Muscle layer of colon (tissue), 2 donors: ENCODE data around the gene TMEM168.

Source experiments
- H3K27ac ChIP-seq: one replicate; pipeline ENCODE4 v1.7.0; 2013; ENCODE audit warnings: low read depth, mild to moderate bottlenecking, low read length, moderate library complexity
- H3K27me3 ChIP-seq, 2 donors: one replicate each; pipeline ENCODE4 v1.7.0; 2013; ENCODE audit warnings: low read length in 2 of 2, mild to moderate bottlenecking in 2 of 2; ENCODE audit not compliant: insufficient read depth in 2 of 2, control insufficient read depth in 1 of 2
- H3K36me3 ChIP-seq: one replicate; pipeline ENCODE4 v1.7.0; 2013; ENCODE audit warnings: mild to moderate bottlenecking, low read length; ENCODE audit not compliant: insufficient read depth
- H3K4me1 ChIP-seq: one replicate; pipeline ENCODE4 v1.7.0; 2013; ENCODE audit warnings: mild to moderate bottlenecking, low read length; ENCODE audit not compliant: insufficient read depth
- H3K4me3 ChIP-seq, 2 donors: one replicate each; pipeline ENCODE4 v1.7.0; 2013; ENCODE audit warnings: low read length in 2 of 2, low read depth in 1 of 2, mild to moderate bottlenecking in 1 of 2, moderate library complexity in 1 of 2
- H3K9ac ChIP-seq: one replicate; pipeline ENCODE4 v1.7.0; 2013; ENCODE audit warnings: low read length
- H3K9me3 ChIP-seq: one replicate; pipeline ENCODE4 v1.7.0; 2013; ENCODE audit warnings: mild to moderate bottlenecking, low read length
- donor health status: abdominal sarcoma.
- donor health status: Adenocarcinoma of cecum.

TMEM168 gene

GRCh38 chr7:112714917-112715316 is 75.3 kb downstream of the TMEM168 start:
- H3K4me1 ChIP-seq = no peaks in the 10 kb centered on the region
- no peaks in the 10 kb centered on the region for H3K36me3 ChIP-seq
- no peaks in the 10 kb centered on the region for H3K9me3 ChIP-seq
- no peak overlapping the region for H3K4me3 ChIP-seq
- no peaks in the 10 kb centered on the region for H3K27me3 ChIP-seq
- H3K27ac ChIP-seq = no peak overlapping the region
- H3K9ac ChIP-seq = no peak overlapping the region
